ENCODE data around the gene CAPN9.

CAPN9 gene

DNA sequence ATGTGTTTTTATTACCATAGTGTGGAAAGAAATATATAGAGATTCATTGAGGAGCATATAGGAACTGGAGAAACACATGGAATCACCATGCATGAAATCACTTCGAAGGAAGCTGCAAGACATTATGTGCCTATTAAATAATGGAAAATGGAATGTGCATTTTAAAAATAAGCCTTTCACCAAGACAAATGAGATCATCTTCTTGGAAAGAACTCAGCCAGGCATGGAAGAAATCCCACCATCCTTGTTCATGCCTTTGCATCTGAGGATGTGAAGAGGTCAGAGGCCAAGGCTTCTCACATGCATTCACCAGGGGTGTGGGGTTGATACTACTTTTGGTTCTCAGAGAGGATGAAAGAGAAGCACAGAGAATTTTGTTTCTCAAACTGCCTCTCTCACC, 71.2 kb downstream of the CAPN9 start:
- no peak overlapping the region for H3K9ac ChIP-seq (ENCODE audit: low read depth, low read length)
- no peaks in the 10 kb centered on the region for H3K9me3 ChIP-seq (ENCODE audit: control insufficient read depth, insufficient read depth, low read length)
- no peak overlapping the region for H3K4me3 ChIP-seq (ENCODE audit: low read depth, low read length)
- no peaks in the 10 kb centered on the region for H3K36me3 ChIP-seq (ENCODE audit: control insufficient read depth, insufficient read depth, low read length)
- no peaks in the 10 kb centered on the region for H3K27me3 ChIP-seq (ENCODE audit: control insufficient read depth, insufficient read depth, low read length)
- no peaks in the 10 kb centered on the region for H3K4me1 ChIP-seq (ENCODE audit: control insufficient read depth, insufficient read depth, low read length)

DNA sequence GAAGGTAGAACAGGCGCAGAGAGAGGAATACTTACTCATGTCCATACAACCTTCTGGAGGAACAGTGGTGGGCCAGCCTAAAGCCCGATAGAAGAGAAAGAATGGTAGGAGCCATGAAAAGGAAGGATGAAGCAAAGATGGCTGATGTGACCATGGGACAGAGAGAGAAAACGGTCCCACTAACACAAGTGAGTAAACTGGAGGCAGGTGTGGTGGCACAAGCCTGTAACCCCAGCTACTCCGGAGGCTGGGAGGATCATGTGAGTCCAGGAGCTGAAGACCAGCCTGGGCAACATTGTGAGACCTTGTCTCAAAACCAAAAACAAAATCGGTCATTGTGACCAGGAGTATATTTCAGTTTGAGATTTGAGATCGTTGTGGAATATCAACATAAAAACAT, 71.7 kb downstream of the CAPN9 start:
- no peak overlapping the region for H3K4me3 ChIP-seq (ENCODE audit: low read depth, low read length)
- H3K9ac ChIP-seq (ENCODE audit: low read depth, low read length) = no peak overlapping the region
- no peaks in the 10 kb centered on the region for H3K27me3 ChIP-seq (ENCODE audit: control insufficient read depth, insufficient read depth, low read length)
- H3K9me3 ChIP-seq (ENCODE audit: control insufficient read depth, insufficient read depth, low read length) = no peaks in the 10 kb centered on the region
- H3K4me1 ChIP-seq (ENCODE audit: control insufficient read depth, insufficient read depth, low read length) = no peaks in the 10 kb centered on the region
- no peaks in the 10 kb centered on the region for H3K36me3 ChIP-seq (ENCODE audit: control insufficient read depth, insufficient read depth, low read length)

DNA sequence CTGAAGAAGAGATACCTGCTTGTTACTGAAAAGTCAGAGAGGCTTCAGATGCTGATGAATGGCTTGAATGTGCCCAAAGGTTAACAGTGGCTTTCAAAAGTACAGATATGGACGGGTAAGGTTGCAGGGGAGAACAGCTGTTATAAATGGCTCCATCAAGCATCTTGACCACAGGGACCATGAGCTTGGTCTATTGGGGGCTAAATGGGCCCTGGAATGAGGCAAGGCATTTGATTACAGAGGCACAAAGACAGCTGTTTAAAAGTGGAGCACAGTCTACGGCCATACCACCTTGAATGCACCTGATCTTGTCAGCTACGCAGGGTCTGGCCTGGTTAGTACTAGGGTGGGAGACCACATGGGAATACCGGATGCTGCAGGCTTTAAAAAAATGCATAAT, 72.8 kb downstream of the CAPN9 start:
- Histone ChIP-seq H3K9me3 (ENCODE audit: control insufficient read depth, insufficient read depth, low read length) (no peaks in the 10 kb centered on the region), H3K4me3 (ENCODE audit: low read depth, low read length) (no peak overlapping the region), H3K9ac (ENCODE audit: low read depth, low read length) (no peak overlapping the region), H3K4me1 (ENCODE audit: control insufficient read depth, insufficient read depth, low read length) (no peaks in the 10 kb centered on the region), H3K27me3 (ENCODE audit: control insufficient read depth, insufficient read depth, low read length) (no peaks in the 10 kb centered on the region), H3K36me3 (ENCODE audit: control insufficient read depth, insufficient read depth, low read length) (no peaks in the 10 kb centered on the region)

DNA sequence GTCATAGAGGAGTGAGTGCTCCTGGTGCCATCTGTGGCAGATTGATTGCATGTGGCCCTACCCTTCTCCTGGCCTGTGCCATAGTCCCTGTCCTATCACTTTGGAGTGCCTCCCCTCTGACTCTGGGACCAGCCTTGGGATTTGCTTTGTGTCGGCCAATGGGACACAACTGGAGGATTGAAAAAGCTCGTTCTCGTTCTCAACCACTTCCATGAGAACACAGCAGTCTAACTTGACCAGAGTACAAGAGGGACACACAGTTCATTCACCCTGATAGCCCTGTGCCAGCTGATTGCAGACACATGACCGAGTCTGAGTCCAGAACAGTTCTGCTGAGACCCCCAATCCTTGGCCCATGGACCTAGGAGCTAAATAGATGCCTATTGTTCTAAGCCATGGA, 73.4 kb downstream of the CAPN9 start:
- Histone ChIP-seq H3K4me1 (ENCODE audit: control insufficient read depth, insufficient read depth, low read length) (no peaks in the 10 kb centered on the region), H3K4me3 (ENCODE audit: low read depth, low read length) (no peak overlapping the region), H3K9me3 (ENCODE audit: control insufficient read depth, insufficient read depth, low read length) (no peaks in the 10 kb centered on the region), H3K36me3 (ENCODE audit: control insufficient read depth, insufficient read depth, low read length) (no peaks in the 10 kb centered on the region), H3K9ac (ENCODE audit: low read depth, low read length) (no peak overlapping the region), H3K27me3 (ENCODE audit: control insufficient read depth, insufficient read depth, low read length) (no peaks in the 10 kb centered on the region)

DNA sequence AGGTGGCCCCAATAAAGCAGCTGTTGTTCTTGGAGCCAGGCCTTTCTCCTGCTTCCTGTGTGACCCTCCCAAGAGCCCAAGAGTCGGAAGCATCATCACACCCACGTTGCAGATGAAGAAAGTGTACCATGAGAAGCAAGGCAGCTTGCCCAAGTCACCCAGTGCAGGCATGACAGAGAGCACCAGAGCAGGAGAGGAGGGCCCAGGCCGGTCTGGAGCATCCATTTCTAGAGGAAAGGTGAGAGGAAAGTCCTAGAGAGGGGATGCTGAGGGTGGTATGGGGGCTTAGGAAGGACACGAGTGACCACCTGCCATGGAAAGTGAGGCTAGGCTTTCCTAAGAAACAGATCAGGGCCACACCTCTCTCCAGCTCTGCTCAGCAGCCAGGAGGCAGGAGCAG, 74.2 kb downstream of the CAPN9 start:
- H3K4me1 ChIP-seq (ENCODE audit: control insufficient read depth, insufficient read depth, low read length) = no peaks in the 10 kb centered on the region
- no peak overlapping the region for H3K4me3 ChIP-seq (ENCODE audit: low read depth, low read length)
- H3K36me3 ChIP-seq (ENCODE audit: control insufficient read depth, insufficient read depth, low read length) = no peaks in the 10 kb centered on the region
- H3K9ac ChIP-seq (ENCODE audit: low read depth, low read length) = no peak overlapping the region
- H3K9me3 ChIP-seq (ENCODE audit: control insufficient read depth, insufficient read depth, low read length) = no peaks in the 10 kb centered on the region
- no peaks in the 10 kb centered on the region for H3K27me3 ChIP-seq (ENCODE audit: control insufficient read depth, insufficient read depth, low read length)

- H3K27me3 ChIP-seq (ENCODE audit: control insufficient read depth, insufficient read depth, low read length) = no peaks in the 10 kb centered on the region
- H3K36me3 ChIP-seq (ENCODE audit: control insufficient read depth, insufficient read depth, low read length) = no peaks in the 10 kb centered on the region
- H3K4me1 ChIP-seq (ENCODE audit: control insufficient read depth, insufficient read depth, low read length) = no peaks in the 10 kb centered on the region
- no peaks in the 10 kb centered on the region for H3K9me3 ChIP-seq (ENCODE audit: control insufficient read depth, insufficient read depth, low read length)
- H3K9ac ChIP-seq (ENCODE audit: low read depth, low read length) = no peak overlapping the region
- H3K4me3 ChIP-seq (ENCODE audit: low read depth, low read length) = no peak overlapping the region
Measured at GRCh38 chr1:230822092-230822581, 74.9 kb downstream of the CAPN9 start.

DNA sequence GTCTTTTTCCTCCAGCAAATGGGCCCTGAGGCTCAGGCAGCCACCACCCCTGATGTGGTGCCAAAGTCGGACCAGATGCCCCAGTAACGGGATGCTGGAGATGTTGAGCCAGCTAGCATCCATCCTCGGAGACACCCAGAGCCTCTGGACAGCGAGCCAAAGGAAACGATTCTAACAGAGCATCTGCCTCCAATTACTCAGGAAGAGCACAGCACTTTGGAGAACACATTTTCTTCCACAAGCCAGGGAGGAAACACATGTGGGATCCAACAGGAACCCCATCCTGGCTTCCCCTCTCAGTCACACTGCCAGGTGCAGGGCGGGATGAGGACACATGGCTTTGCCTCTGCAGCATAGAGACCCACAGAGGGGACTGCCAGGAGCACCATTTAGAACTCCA, 76.2 kb downstream of the CAPN9 start:
- Histone ChIP-seq H3K9ac (ENCODE audit: low read depth, low read length) (no peak overlapping the region), H3K4me3 (ENCODE audit: low read depth, low read length) (no peak overlapping the region), H3K27me3 (ENCODE audit: control insufficient read depth, insufficient read depth, low read length) (no peaks in the 10 kb centered on the region), H3K36me3 (ENCODE audit: control insufficient read depth, insufficient read depth, low read length) (no peaks in the 10 kb centered on the region), H3K9me3 (ENCODE audit: control insufficient read depth, insufficient read depth, low read length) (no peaks in the 10 kb centered on the region), H3K4me1 (ENCODE audit: control insufficient read depth, insufficient read depth, low read length) (no peaks in the 10 kb centered on the region)

- Histone ChIP-seq H3K9ac (ENCODE audit: low read depth, low read length) (no peak overlapping the region), H3K36me3 (ENCODE audit: control insufficient read depth, insufficient read depth, low read length) (no peaks in the 10 kb centered on the region), H3K4me3 (ENCODE audit: low read depth, low read length) (no peak overlapping the region), H3K4me1 (ENCODE audit: control insufficient read depth, insufficient read depth, low read length) (no peaks in the 10 kb centered on the region), H3K9me3 (ENCODE audit: control insufficient read depth, insufficient read depth, low read length) (no peaks in the 10 kb centered on the region), H3K27me3 (ENCODE audit: control insufficient read depth, insufficient read depth, low read length) (no peaks in the 10 kb centered on the region)
Measured at GRCh38 chr1:230823931-230824381, 76.8 kb downstream of the CAPN9 start.

- Histone ChIP-seq H3K4me3 (ENCODE audit: low read depth, low read length) (no peak overlapping the region), H3K9ac (ENCODE audit: low read depth, low read length) (no peak overlapping the region), H3K4me1 (ENCODE audit: control insufficient read depth, insufficient read depth, low read length) (no peaks in the 10 kb centered on the region), H3K36me3 (ENCODE audit: control insufficient read depth, insufficient read depth, low read length) (no peaks in the 10 kb centered on the region), H3K9me3 (ENCODE audit: control insufficient read depth, insufficient read depth, low read length) (no peaks in the 10 kb centered on the region), H3K27me3 (ENCODE audit: control insufficient read depth, insufficient read depth, low read length) (no peaks in the 10 kb centered on the region)
Measured at GRCh38 chr1:230824551-230824918, 77.3 kb downstream of the CAPN9 start.

- Histone ChIP-seq H3K4me3 (ENCODE audit: low read depth, low read length) (no peak overlapping the region), H3K9me3 (ENCODE audit: control insufficient read depth, insufficient read depth, low read length) (no peaks in the 10 kb centered on the region), H3K36me3 (ENCODE audit: control insufficient read depth, insufficient read depth, low read length) (no peaks in the 10 kb centered on the region), H3K9ac (ENCODE audit: low read depth, low read length) (no peak overlapping the region), H3K4me1 (ENCODE audit: control insufficient read depth, insufficient read depth, low read length) (no peaks in the 10 kb centered on the region), H3K27me3 (ENCODE audit: control insufficient read depth, insufficient read depth, low read length) (no peaks in the 10 kb centered on the region)
Measured at GRCh38 chr1:230824919-230825721, 77.9 kb downstream of the CAPN9 start.

DNA sequence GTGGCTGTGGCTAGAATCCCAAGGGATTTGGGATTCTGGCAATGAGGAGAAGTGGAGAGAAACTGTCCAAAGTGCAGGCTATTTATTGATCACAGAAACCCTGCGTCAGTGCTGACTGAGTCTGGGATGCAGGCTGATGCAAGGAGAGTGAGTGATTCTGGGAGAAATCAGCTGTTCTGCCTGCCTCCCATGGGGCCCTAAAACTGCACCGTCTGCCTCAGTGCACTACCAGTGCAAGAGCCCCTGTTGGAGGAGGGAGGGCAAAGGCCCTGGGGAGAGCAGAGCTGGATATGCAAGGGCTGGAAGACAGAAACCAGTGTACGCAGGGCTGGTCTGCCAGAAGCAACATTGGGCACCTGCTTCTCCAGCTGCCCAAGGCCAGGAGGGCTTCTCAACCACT, 78.6 kb downstream of the CAPN9 start:
- no peaks in the 10 kb centered on the region for H3K4me1 ChIP-seq (ENCODE audit: control insufficient read depth, insufficient read depth, low read length)
- H3K36me3 ChIP-seq (ENCODE audit: control insufficient read depth, insufficient read depth, low read length) = no peaks in the 10 kb centered on the region
- H3K4me3 ChIP-seq (ENCODE audit: low read depth, low read length) = no peak overlapping the region

GRCh38 chr1:230826166-230826875, 79.1 kb downstream of the CAPN9 start:
- no peaks in the 10 kb centered on the region for H3K9me3 ChIP-seq (ENCODE audit: control insufficient read depth, insufficient read depth, low read length)
- H3K27me3 ChIP-seq (ENCODE audit: control insufficient read depth, insufficient read depth, low read length) = no peaks in the 10 kb centered on the region
- H3K4me3 ChIP-seq (ENCODE audit: low read depth, low read length) = no peak overlapping the region
- H3K36me3 ChIP-seq (ENCODE audit: control insufficient read depth, insufficient read depth, low read length) = no peaks in the 10 kb centered on the region
- H3K4me1 ChIP-seq (ENCODE audit: control insufficient read depth, insufficient read depth, low read length) = no peaks in the 10 kb centered on the region
- H3K9ac ChIP-seq (ENCODE audit: low read depth, low read length) = no peak overlapping the region

More for the DNA sequence above, 78.6 kb downstream of the CAPN9 start:
- H3K9ac ChIP-seq (ENCODE audit: low read depth, low read length) = no peak overlapping the region
- H3K27me3 ChIP-seq (ENCODE audit: control insufficient read depth, insufficient read depth, low read length) = no peaks in the 10 kb centered on the region
- H3K9me3 ChIP-seq (ENCODE audit: control insufficient read depth, insufficient read depth, low read length) = no peaks in the 10 kb centered on the region

All from iPS-15b (cell line).